GM20000 (cell line): ENCODE data around the gene PRMT3.
"Not testable (repeated sequence)": the region's sequence is repeated elsewhere in the genome, so short reads cannot be mapped to it uniquely, and the experiment has no call there.

Experiments used
- DNase-seq: peaks from one replicate; pipeline ENCODE4 v3.0.0; 2012; ENCODE audit warnings: low spot score
- CTCF ChIP-seq: IDR thresholded peaks from 2 replicates; pipeline ENCODE4 v1.5.1; 2012; ENCODE audit warnings: mild to moderate bottlenecking, control low read depth; ENCODE audit errors: extremely low read depth, missing control alignments

Gene PRMT3

GRCh38 chr11:20474882-20475517, 87.5 kb downstream of the PRMT3 start:
- TF ChIP-seq CTCF: no peak

DNA sequence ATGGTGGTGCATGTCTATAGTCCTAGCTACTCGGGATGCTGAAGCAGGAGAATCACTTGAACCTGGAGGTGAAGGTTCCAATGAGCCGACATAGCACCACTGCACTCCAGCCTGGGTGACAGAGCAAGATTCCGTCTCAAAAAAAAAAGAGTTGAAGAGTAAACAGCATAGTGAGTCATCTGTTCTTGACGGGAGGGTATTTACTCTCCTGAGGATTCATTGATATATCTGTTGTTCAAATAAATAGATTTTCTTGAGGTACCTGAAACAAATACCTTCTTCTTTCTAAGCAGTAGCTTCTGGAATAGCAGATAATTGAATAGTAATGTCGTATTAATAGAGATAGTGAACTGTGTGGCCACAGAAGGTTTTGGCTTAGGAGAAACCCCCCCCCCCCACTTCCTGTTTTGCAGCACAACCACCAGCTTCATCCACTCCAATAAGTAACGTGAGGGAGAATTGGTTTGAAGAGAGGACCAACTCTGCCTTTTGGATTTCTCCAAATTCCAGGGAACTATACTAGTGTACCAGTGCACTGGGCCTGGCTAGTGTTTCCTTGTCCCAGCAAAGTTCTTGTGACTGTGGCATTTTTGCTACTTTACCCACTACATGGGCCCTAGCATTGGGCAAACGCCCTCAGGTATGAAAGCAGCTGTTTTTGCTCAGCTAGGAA, 90.0 kb downstream of the PRMT3 start:
- TF ChIP-seq CTCF: no peak
- no peak for DNase-seq

More at GRCh38 chr11:20474882-20475517, 87.5 kb downstream of the PRMT3 start:
- DNase-seq: no peak

DNA sequence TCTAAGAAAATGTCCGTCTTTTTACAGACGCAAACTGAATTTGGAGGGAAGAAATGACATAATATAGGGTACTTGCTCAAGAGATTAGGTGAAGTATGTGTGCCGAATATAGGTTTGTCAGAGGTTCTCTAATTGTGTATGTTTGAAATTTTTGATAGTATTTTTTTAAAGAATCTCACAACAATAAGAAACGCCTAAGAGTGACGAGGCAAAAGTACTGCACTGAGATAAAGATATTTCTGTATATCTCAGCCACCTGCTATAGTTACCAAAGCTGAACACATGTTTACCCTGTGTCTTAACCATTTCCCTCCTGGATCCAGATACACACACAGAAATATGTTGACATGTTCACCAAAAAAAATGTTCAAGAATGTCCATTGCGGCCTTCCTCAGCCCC, 92.0 kb downstream of the PRMT3 start:
- TF ChIP-seq CTCF: no peak
- no peak for DNase-seq

DNA sequence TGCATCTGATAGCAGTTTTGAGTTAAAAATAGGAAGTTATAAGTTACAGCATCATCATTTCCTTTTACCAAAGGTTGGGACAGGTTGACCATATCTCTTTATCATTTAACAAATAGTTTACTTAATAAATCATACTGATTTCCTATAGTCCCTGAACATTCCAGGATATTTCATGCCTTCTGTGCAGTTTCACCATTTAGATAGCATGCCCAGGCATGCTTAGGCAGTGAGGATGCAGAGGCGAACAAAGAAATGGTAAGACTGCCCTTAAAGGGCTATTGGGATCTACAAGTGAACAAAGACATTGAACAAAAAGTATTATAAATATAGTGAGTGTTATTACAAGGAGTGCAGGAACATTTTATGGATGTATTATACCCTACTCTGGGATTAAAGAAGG, 96.4 kb downstream of the PRMT3 start:
- no peak for TF ChIP-seq CTCF
- DNase-seq: no peak

GRCh38 chr11:20484416-20484815, 96.9 kb downstream of the PRMT3 start:
- not testable (repeated sequence) for DNase-seq

- DNase-seq: no peak
- TF ChIP-seq CTCF: no peak
These were observed 100.8 kb downstream of the PRMT3 start for GRCh38 chr11:20488352-20488751.

GRCh38 chr11:20489948-20490347, 102.4 kb downstream of the PRMT3 start:
- DNase-seq: peak; percentile 11
- TF ChIP-seq CTCF: no peak

DNA sequence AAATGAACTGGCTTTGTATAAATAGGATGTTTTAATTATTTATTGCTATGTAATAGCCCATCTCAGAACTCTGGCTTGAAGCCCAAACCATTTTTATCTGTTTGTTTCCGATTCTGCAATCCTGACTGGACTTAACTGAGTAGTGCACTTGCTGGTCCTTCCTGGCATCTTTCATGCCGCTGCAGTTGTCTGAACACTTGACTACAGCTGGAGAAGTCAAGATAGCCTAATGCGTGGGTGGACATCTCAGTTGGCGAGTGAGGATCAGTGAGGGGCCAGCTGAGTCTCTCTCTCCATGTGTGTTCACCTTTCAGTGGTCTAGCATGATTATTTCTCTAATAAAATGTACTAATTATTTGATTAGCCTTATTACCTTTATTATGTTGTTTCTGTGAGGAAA, 105.8 kb downstream of the PRMT3 start:
- DNase-seq: no peak
- TF ChIP-seq CTCF: no peak
